ENCODE measurements around the gene BCL2L14.
A peak's percentile ranks its signal among the peaks of the same experiment; 100 is the strongest.

Gene BCL2L14

GRCh38 chr12:12115514-12115913 lies 44.8 kb downstream of the BCL2L14 start:
- TF ChIP-seq SPI1 (IDR thresholded peaks at IDR 0.05; ENCODE audit: borderline replicate concordance, low read depth): peak; percentile 25; the same call in 1 of the 2 replicates
- TF ChIP-seq CTCF (IDR thresholded peaks at IDR 0.05; ENCODE audit: insufficient read depth, low read length): no peak
- TF ChIP-seq REST (IDR thresholded peaks at IDR 0.05; ENCODE audit: insufficient replicate concordance, low read depth): no peak
- no peak for TF ChIP-seq POLR2AphosphoS5 (IDR thresholded peaks at IDR 0.05; ENCODE audit: low read depth)
- H3K27me3 ChIP-seq (ENCODE audit: insufficient read depth, poor library complexity, severe bottlenecking): no peaks in the 10 kb centered on the region
- H3K4me3 ChIP-seq (replicated peaks; ENCODE audit: insufficient read depth, low read length): no peak overlapping the region
- no peak overlapping the region for H3K27ac ChIP-seq (replicated peaks)
- no peak for DNase-seq (ENCODE audit: low read depth in 1 of 2, low spot score in 1 of 2)

GRCh38 chr12:12116677-12117076 lies 45.9 kb downstream of the BCL2L14 start:
- Histone ChIP-seq H3K4me3 (replicated peaks; ENCODE audit: insufficient read depth, low read length) (no peak overlapping the region), H3K27ac (replicated peaks) (no peak overlapping the region), H3K27me3 (ENCODE audit: insufficient read depth, poor library complexity, severe bottlenecking) (no peaks in the 10 kb centered on the region)
- no peak for TF ChIP-seq SPI1 (IDR thresholded peaks at IDR 0.05; ENCODE audit: borderline replicate concordance, low read depth)
- TF ChIP-seq CTCF (IDR thresholded peaks at IDR 0.05; ENCODE audit: insufficient read depth, low read length): no peak
- TF ChIP-seq POLR2AphosphoS5 (IDR thresholded peaks at IDR 0.05; ENCODE audit: low read depth): no peak
- TF ChIP-seq REST (IDR thresholded peaks at IDR 0.05; ENCODE audit: insufficient replicate concordance, low read depth): no peak
- no peak for DNase-seq (ENCODE audit: low read depth in 1 of 2, low spot score in 1 of 2)

GRCh38 chr12:12121061-12121460 lies 50.3 kb downstream of the BCL2L14 start:
- Histone ChIP-seq H3K4me3 (replicated peaks; ENCODE audit: insufficient read depth, low read length) (no peak overlapping the region), H3K27me3 (ENCODE audit: insufficient read depth, poor library complexity, severe bottlenecking) (no peaks in the 10 kb centered on the region), H3K27ac (replicated peaks) (no peak overlapping the region)
- no peak for TF ChIP-seq GABPA (IDR thresholded peaks at IDR 0.05; ENCODE audit: low read depth)
- no peak for TF ChIP-seq POLR2AphosphoS5 (IDR thresholded peaks at IDR 0.05; ENCODE audit: low read depth)
- TF ChIP-seq CTCF (IDR thresholded peaks at IDR 0.05; ENCODE audit: insufficient read depth, low read length): no peak
- TF ChIP-seq SPI1 (IDR thresholded peaks at IDR 0.05; ENCODE audit: borderline replicate concordance, low read depth): no peak
- no peak for TF ChIP-seq REST (IDR thresholded peaks at IDR 0.05; ENCODE audit: insufficient replicate concordance, low read depth)
- no peak for DNase-seq (ENCODE audit: low read depth in 1 of 2, low spot score in 1 of 2)
